ENCODE data around the gene RPS5.

RPS5 gene

DNA sequence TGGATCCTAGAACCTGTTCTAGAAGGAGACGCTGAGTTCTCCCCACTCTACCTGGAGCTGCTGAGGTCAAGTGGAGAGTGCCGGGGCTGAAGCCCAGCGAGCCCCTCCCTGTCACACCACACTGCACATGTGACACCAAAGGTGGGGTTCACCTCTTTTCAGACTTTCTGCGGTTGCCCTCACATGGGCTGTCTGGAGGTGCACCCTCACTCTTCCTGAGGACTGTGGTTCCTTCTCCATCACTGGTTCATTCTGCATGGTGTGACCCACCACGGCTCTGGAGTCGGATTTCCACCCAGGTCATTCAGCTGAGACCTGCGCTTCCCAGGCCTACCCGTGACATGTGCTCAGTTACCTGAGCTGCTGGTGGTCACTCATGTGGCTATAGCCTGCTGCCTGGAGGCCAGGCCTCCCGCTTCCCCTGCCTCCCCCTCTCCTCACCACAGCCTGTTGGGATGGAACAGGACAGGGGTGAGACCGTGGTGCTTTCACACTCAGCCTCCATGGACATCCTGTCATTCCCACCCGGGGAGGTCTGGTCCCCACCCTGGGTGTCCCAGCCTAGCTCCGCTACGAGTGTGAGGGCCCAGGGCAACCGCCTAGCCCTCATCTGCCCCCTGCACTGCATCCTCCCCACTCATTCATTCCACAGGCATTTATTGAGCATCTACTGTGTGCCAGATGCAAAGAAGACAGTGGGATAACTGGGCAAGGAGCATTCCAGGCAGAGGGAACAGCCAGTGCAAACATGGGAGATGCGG is 33.2 kb upstream of the RPS5 start:
- POLR2A ChIA-PET, result interaction anchor here (1.2 to 1.3 kb wide), 2 partner anchors 9 to 55 kb away, joined by 4 to 5 read pairs; partner anchors contain the start of genes ZNF497 and ZNF584
- CTCF ChIA-PET, result no interaction called here
- TF ChIP-seq LEF1 (IDR thresholded peaks at IDR 0.05; ENCODE audit: borderline replicate concordance) (no peak), ARNT (IDR thresholded peaks at IDR 0.05) (no peak), ZNF384 (IDR thresholded peaks at IDR 0.05) (no peak), SP1 (IDR thresholded peaks at IDR 0.05) (no peak), TARDBP (IDR thresholded peaks at IDR 0.05) (no peak), FOXA1 (IDR thresholded peaks at IDR 0.05) (no peak), L3MBTL2 (conservative IDR thresholded peaks at IDR 0.05) (no peak)
- TF ChIP-seq, protein P1, sequence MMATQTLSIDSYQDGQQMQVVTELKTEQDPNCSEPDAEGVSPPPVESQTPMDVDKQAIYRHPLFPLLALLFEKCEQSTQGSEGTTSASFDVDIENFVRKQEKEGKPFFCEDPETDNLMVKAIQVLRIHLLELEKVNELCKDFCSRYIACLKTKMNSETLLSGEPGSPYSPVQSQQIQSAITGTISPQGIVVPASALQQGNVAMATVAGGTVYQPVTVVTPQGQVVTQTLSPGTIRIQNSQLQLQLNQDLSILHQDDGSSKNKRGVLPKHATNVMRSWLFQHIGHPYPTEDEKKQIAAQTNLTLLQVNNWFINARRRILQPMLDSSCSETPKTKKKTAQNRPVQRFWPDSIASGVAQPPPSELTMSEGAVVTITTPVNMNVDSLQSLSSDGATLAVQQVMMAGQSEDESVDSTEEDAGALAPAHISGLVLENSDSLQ (IDR thresholded peaks at IDR 0.05), result no peak
- DNase-seq (ENCODE audit: extremely low spot score), result no peak

DNA sequence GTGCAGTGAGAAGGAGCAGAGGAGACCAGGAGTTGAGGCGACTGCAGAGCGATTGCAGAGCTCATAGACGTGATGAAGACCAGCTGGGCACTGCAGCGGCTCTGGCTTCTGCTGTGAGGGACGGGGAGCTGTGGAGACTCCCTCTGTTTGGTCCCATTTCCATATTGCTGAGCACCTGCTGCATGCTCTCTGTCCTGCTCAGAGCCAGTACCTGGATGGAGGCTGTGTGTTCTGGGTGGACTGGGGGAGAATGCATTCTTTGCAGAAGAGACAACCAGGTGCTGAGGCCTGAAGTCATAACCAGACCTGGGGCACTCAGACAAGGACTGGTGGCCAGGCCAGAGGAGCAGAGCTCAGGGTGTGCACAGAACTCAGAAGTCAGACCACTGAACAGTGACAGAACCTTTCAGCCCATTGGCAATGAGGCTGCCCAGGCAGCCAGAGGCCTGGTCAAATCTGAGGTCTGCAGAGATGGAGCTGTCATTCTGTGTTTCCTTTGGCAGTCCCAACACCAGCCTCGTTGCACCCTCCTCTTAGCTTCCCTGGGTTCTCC is 32.5 kb upstream of the RPS5 start:
- ChIA-PET POLR2A (interaction anchor here (1.2 to 1.3 kb wide), 2 partner anchors 8 to 54 kb away, joined by 4 to 5 read pairs; partner anchors contain the start of genes ZNF497 and ZNF584), CTCF (no interaction called here)
- TF ChIP-seq TARDBP (IDR thresholded peaks at IDR 0.05) (no peak), LEF1 (IDR thresholded peaks at IDR 0.05; ENCODE audit: borderline replicate concordance) (no peak), ELF4 (IDR thresholded peaks at IDR 0.05) (no peak), SP1 (IDR thresholded peaks at IDR 0.05) (no peak), FOXA1 (IDR thresholded peaks at IDR 0.05) (no peak), ZNF384 (IDR thresholded peaks at IDR 0.05) (no peak), NFRKB (IDR thresholded peaks at IDR 0.05) (no peak), FOXM1 (IDR thresholded peaks at IDR 0.05; ENCODE audit: borderline replicate concordance) (no peak), L3MBTL2 (conservative IDR thresholded peaks at IDR 0.05) (no peak), HDGF (IDR thresholded peaks at IDR 0.05; ENCODE audit: borderline replicate concordance) (no peak), BHLHE40 (IDR thresholded peaks at IDR 0.05; ENCODE audit: borderline replicate concordance) (no peak), SUZ12 (IDR thresholded peaks at IDR 0.05) (no peak), CTBP1 (IDR thresholded peaks at IDR 0.05; ENCODE audit: borderline replicate concordance) (no peak), ARNT (IDR thresholded peaks at IDR 0.05) (no peak), FOXK2 (IDR thresholded peaks at IDR 0.05) (no peak)
- TF ChIP-seq, protein P1 (IDR thresholded peaks at IDR 0.05), result no peak
- no peak for DNase-seq (ENCODE audit: extremely low spot score)

DNA sequence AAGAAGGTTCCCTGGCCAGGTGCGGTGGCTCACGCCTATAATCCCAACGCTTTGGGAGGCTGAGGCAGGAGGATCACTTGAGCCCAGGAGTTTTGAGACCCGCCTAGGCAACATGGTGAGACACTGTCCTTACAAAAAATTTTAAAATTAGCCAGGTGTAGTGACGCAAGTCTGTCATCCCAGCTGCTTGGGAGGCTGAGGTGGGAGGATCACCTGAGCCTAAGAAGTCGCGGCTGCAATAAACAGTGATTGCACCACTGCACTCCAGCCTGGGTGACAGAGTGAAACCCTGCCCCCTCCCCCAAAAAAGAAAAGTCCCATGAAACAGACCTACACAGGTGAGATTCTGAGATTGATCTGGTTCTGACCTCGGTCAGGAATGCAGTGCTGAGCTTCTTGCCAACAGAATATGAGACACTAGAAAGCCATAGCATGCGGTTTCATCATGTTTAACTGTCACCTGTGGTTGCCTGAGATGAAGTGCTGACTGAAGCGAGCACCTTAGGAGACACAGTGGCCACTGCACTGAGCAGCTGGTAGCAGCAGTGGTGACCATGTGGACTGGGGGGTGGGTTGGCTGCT is 31.8 kb upstream of the RPS5 start:
- ChIA-PET POLR2A (interaction anchor here (1.3 kb wide), 1 partner anchor 53 kb away, joined by 5 read pairs; the partner anchor contains the start of gene ZNF584), CTCF (no interaction called here)

DNA sequence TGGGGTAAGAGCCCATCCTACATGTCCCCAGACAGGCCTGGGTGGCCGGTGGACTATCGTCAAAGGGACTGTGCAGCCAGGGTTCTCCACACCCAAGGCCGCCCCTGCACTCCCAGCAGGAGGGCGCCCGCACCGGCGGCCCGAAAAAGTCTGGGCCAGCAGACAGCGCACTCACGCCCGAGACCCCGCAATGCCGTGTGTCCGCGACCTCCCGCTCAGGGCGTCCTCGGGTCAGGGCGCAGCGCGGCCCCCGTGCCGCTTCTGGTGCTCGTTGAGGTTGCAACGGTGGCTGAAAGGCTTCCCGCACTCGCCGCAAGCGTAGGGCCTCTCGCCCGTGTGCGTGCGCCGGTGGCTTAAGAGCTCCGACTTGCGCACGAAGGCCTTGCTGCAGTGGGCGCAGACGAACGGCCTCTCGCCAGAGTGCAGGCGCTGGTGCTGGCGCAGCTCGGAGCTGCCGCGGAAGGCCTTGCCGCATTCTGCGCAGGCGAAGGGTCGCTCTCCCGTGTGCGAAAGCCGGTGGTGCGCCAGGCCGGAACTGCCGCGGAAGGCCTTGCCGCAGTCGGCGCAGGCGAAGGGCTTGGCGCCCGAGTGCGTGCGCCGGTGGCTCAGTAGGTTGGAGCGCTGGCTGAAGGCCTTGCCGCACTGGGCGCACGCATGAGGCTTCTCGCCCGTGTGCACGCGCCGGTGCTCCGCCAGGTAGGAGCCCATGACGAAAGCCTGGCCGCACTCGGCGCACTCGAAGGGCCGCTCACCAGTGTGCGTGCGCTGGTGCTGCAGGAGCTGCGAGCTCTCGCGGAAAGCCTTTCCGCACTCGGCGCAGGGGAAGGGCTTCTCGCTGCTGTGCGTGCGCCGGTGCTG is 30.9 kb upstream of the RPS5 start:
- POLR2A ChIA-PET, result interaction anchor here (0.6 kb wide), 1 partner anchor 128 kb away, joined by 3 read pairs; the partner anchor contains the start of gene ZNF544
- TF ChIP-seq, protein P1 (IDR thresholded peaks at IDR 0.05), result no peak
- CTCF ChIA-PET, result no interaction called here
- DNase-seq (ENCODE audit: extremely low spot score), result no peak

More for the DNA sequence above, 31.8 kb upstream of the RPS5 start:
- no peak for DNase-seq (ENCODE audit: extremely low spot score)
- TF ChIP-seq FOXA1 (IDR thresholded peaks at IDR 0.05) (no peak), NFRKB (IDR thresholded peaks at IDR 0.05) (no peak), HDGF (IDR thresholded peaks at IDR 0.05; ENCODE audit: borderline replicate concordance) (no peak), FOXK2 (IDR thresholded peaks at IDR 0.05) (no peak), LEF1 (IDR thresholded peaks at IDR 0.05; ENCODE audit: borderline replicate concordance) (no peak), ELF4 (IDR thresholded peaks at IDR 0.05) (no peak)

DNA sequence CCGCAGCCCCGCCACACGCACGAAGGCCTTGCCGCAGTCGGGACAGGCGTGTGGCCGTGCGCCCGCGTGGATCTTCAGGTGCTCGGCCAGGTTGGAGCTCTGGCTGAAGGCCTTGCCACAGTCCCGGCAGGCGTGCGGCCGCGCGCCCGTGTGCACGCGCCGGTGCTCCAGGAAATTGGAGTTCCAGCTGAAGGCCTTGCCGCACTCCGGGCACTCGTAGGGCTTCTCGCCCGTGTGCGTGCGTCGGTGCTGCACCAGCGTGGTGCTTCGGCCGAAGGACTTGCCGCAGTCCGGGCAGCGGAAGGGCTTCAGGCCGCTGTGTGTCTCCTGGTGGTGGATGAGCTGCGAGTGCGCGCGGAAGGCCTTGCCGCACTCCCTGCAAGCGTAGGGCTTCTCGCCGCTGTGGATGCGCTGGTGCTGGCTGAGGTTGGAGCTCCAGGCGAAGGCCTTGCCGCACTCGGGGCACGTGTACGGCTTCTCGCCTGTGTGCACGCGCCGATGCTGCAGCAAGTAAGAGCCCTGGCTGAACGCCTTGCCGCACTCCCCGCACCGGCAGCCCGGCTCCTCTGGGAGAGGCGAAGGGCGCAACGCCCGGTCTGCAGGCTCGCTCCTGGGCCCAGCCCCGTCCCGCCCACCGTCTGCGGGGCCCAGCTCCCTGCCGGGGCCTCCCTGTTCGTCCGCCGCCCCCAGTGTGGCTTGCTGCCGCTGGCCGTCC is 30.1 kb upstream of the RPS5 start:
- ChIA-PET CTCF (no interaction called here), POLR2A (interaction anchor here (0.6 kb wide), 1 partner anchor 128 kb away, joined by 3 read pairs; the partner anchor contains the start of gene ZNF544)
- DNase-seq (ENCODE audit: extremely low spot score), result no peak
- TF ChIP-seq BHLHE40 (IDR thresholded peaks at IDR 0.05; ENCODE audit: borderline replicate concordance), result no peak
- TF ChIP-seq FOXA1 (IDR thresholded peaks at IDR 0.05), result no peak
- TF ChIP-seq TARDBP (IDR thresholded peaks at IDR 0.05), result no peak
- no peak for TF ChIP-seq SUZ12 (IDR thresholded peaks at IDR 0.05)
- no peak for TF ChIP-seq ELF4 (IDR thresholded peaks at IDR 0.05)
- TF ChIP-seq NFRKB (IDR thresholded peaks at IDR 0.05), result no peak
- TF ChIP-seq, protein P1 (IDR thresholded peaks at IDR 0.05), result no peak
- TF ChIP-seq SP1 (IDR thresholded peaks at IDR 0.05), result no peak
- no peak for TF ChIP-seq LEF1 (IDR thresholded peaks at IDR 0.05; ENCODE audit: borderline replicate concordance)
- no peak for TF ChIP-seq FOXM1 (IDR thresholded peaks at IDR 0.05; ENCODE audit: borderline replicate concordance)

Measured in HEK293T (cell line).